ENCODE results near the gene ZFYVE21.

The ZFYVE21 gene

GRCh38 chr14:103763730-103764488 is 48.3 kb downstream of the ZFYVE21 start:
- H3K27ac ChIP-seq = no peak overlapping the region
- TF ChIP-seq, protein P1, sequence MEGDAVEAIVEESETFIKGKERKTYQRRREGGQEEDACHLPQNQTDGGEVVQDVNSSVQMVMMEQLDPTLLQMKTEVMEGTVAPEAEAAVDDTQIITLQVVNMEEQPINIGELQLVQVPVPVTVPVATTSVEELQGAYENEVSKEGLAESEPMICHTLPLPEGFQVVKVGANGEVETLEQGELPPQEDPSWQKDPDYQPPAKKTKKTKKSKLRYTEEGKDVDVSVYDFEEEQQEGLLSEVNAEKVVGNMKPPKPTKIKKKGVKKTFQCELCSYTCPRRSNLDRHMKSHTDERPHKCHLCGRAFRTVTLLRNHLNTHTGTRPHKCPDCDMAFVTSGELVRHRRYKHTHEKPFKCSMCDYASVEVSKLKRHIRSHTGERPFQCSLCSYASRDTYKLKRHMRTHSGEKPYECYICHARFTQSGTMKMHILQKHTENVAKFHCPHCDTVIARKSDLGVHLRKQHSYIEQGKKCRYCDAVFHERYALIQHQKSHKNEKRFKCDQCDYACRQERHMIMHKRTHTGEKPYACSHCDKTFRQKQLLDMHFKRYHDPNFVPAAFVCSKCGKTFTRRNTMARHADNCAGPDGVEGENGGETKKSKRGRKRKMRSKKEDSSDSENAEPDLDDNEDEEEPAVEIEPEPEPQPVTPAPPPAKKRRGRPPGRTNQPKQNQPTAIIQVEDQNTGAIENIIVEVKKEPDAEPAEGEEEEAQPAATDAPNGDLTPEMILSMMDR (conservative IDR thresholded peaks at IDR 0.05; ENCODE audit: low read depth) = no peak
- CTCF ChIA-PET = no interaction called here
- DNase-seq (ENCODE audit: low spot score) = no peak
- POLR2A ChIA-PET (ENCODE audit: low non-redundant PET) = no interaction called here

- TF ChIP-seq, protein P1 (conservative IDR thresholded peaks at IDR 0.05; ENCODE audit: low read depth) = no peak
- DNase-seq (ENCODE audit: low spot score) = no peak
- ChIA-PET CTCF (no interaction called here), POLR2A (ENCODE audit: low non-redundant PET) (no interaction called here)
- H3K27ac ChIP-seq = no peak overlapping the region
Measured at GRCh38 chr14:103765526-103765925, 49.9 kb downstream of the ZFYVE21 start.

DNA sequence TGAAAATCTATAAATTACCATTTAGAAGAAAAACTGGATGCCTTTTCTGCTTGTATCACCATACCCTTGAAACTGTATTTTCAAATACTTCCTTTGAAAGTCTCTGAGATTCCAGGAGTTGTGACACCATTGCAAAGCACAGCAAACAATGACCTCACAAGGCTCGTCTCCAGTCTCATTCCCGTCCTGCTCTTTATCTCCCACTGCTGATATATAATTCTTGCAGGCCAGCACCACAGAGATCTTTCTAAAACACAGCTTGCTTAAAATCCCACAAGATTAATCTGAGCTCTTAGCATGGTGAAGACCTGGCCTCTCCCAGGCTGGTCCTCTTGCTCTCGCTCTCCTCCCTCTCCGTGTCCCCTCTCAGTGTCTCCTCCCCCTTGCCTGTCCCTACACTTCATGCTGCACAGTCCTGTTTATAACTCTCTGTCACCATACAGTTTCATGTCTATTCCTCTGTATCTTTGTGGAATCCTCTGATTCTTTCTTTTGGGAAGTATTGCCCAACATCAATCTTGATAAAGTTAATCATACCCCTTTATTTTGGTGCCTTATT is 51.8 kb downstream of the ZFYVE21 start:
- no peak overlapping the region for H3K27ac ChIP-seq
- ChIA-PET CTCF (interaction anchor here (0.6 to 0.7 kb wide), 2 partner anchors 215 to 288 kb away, joined by 3 to 5 read pairs; no protein-coding TSS in a partner anchor), POLR2A (ENCODE audit: low non-redundant PET) (no interaction called here)
- DNase-seq (ENCODE audit: low spot score) = no peak
- TF ChIP-seq, protein P1 (conservative IDR thresholded peaks at IDR 0.05; ENCODE audit: low read depth) = no peak

GRCh38 chr14:103770500-103770899 is 54.9 kb downstream of the ZFYVE21 start:
- no peak overlapping the region for H3K27ac ChIP-seq
- ChIA-PET CTCF (interaction anchor here (0.6 kb wide), 1 partner anchor 1716 kb away, joined by 3 read pairs; no protein-coding TSS in a partner anchor), POLR2A (ENCODE audit: low non-redundant PET) (no interaction called here)
- no peak for DNase-seq (ENCODE audit: low spot score)
- TF ChIP-seq, protein P1 (conservative IDR thresholded peaks at IDR 0.05; ENCODE audit: low read depth) = no peak

DNA sequence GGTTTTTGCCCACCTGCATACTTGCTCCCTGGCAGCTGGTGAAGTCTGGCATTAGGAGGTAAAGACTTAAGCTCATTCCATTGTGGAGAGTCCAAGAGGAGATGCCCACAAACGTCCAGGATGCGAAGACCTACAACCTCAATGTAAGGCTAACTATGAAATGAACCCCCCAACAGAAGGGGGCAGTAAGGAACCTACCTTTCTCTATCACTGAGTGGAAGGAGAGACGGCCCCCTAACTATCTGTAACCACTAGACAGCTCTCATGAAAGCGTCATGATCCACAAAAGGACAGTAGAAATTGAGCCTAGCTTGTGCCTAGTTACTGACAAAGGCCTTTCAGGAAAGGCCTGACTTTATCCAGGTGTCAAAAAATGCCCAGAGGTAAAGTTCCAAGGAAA is 55.3 kb downstream of the ZFYVE21 start:
- ChIA-PET POLR2A (ENCODE audit: low non-redundant PET) (interaction anchor here (0.6 kb wide), 1 partner anchor 40 kb away, joined by 5 read pairs; no protein-coding TSS in a partner anchor), CTCF (no interaction called here)
- no peak for DNase-seq (ENCODE audit: low spot score)
- TF ChIP-seq, protein P1 (conservative IDR thresholded peaks at IDR 0.05; ENCODE audit: low read depth) = no peak
- H3K27ac ChIP-seq = no peak overlapping the region

DNA sequence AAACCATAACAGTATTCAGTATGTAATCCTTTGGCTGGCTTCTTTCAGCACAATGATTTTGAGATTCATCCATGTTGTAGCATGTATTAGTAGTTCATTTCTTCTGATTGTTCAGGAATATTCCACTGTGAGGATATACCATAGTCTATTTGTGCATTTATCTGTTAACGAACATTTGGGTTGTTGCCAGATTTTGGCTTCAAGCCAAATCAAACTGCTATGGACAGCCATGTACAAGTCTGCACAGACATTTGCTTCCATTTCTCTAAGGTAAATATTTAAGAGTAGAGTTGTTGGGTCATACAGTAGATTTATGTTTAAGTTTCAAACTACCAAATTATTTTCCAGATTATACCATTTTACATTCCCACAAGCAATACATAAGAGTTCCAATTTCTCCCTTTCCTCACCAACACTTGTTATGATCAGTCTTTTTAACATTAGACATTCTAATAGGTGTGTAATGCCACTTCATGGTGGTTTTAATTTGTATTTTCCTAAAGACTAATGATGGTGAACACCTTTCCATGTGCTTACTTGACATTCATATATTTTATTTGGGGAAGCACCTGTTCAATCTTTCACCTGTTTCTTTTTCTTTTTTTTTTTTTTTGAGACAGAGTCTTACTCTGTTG is 56.6 kb downstream of the ZFYVE21 start:
- TF ChIP-seq, protein P1 (conservative IDR thresholded peaks at IDR 0.05; ENCODE audit: low read depth) = no peak
- no peak overlapping the region for H3K27ac ChIP-seq
- no peak for DNase-seq (ENCODE audit: low spot score)
- CTCF ChIA-PET = no interaction called here
- POLR2A ChIA-PET (ENCODE audit: low non-redundant PET) = no interaction called here
